HepG2 (cell line): Measurements from ENCODE around the gene CEP68. TPM values are rescaled to one million over a fixed set of nuclear protein-coding genes. Genes with fewer than 3 reads are reported as not detected.

Experiments
- CENPBD1 ChIP-seq: sonication (generic); formaldehyde crosslinking; IDR thresholded peaks from 2 replicates; pipeline ENCODE4 v1.8.0; 2022; ENCODE audit warnings: missing genetic modification reagents, low read depth, mild to moderate bottlenecking, borderline replicate concordance
- NBN ChIP-seq: fragments of 450-650 bp; conservative IDR thresholded peaks from 2 replicates; pipeline ENCODE4 v1.6.1; 2017
- NCOA1 ChIP-seq: sonication (generic); formaldehyde crosslinking; IDR thresholded peaks from 2 replicates; pipeline ENCODE4 v1.9.0; 2021; ENCODE audit warnings: missing genetic modification reagents
- PAF1 ChIP-seq: IDR thresholded peaks from 2 replicates; pipeline ENCODE4 v1.6.1; 2016; ENCODE audit warnings: missing genetic modification reagents, missing compliant biosample characterization
- PATZ1 ChIP-seq: sonication (generic); formaldehyde crosslinking; IDR thresholded peaks from 2 replicates; pipeline ENCODE4 v1.4.0; 2020; ENCODE audit warnings: missing genetic modification reagents
- POGK ChIP-seq: sonication (generic); formaldehyde crosslinking; conservative IDR thresholded peaks from 2 replicates; pipeline ENCODE4 v1.8.0; 2022; ENCODE audit warnings: mild to moderate bottlenecking, moderate library complexity, missing genetic modification reagents
- RCOR2 ChIP-seq: IDR thresholded peaks from 2 replicates; pipeline ENCODE4 v1.6.1; 2016; ENCODE audit warnings: missing biosample characterization, missing genetic modification reagents
- SIX1 ChIP-seq: sonication (generic); formaldehyde crosslinking; IDR thresholded peaks from 2 replicates; pipeline ENCODE4 v1.4.0; 2020; ENCODE audit warnings: missing genetic modification reagents, borderline replicate concordance
- U2AF2 ChIP-seq: fragments of 200-400 bp; formaldehyde crosslinking; IDR thresholded peaks from 2 replicates; pipeline ENCODE4 v1.6.1; 2017; ENCODE audit warnings: low read depth, mild to moderate bottlenecking, low read length
- ZBTB7A ChIP-seq: sonication (generic); formaldehyde crosslinking; IDR thresholded peaks from 2 replicates; pipeline ENCODE4 v1.8.0; 2022; ENCODE audit warnings: mild to moderate bottlenecking, missing genetic modification reagents
- ZBTB7B ChIP-seq: sonication (generic); formaldehyde crosslinking; IDR thresholded peaks from 2 replicates; pipeline ENCODE4 v1.4.0; 2020; ENCODE audit warnings: missing genetic modification reagents
- ZNF318 ChIP-seq: sonication (generic); formaldehyde crosslinking; IDR thresholded peaks from 2 replicates; pipeline ENCODE4 v1.4.0; 2020; ENCODE audit warnings: mild to moderate bottlenecking, missing genetic modification reagents
- ZNF503 ChIP-seq: sonication (generic); formaldehyde crosslinking; IDR thresholded peaks from 2 replicates; pipeline ENCODE4 v1.4.0; 2020; ENCODE audit warnings: missing genetic modification reagents
- ZNF841 ChIP-seq: sonication (generic); formaldehyde crosslinking; IDR thresholded peaks from 2 replicates; pipeline ENCODE4 v1.8.1; 2023; ENCODE audit warnings: missing genetic modification reagents, borderline replicate concordance
- polyA plus RNA-seq, 8 experiments: library from polyadenylated mRNA; depleted of rRNA in 3 of 8; stranded (reverse) in 7 of 8; unstranded in 1 of 8; fragments of >200 nt; fragmentation: Illumina TruSeq in 4 of 8; extraction: Trizol in 4 of 8; gene quantifications; 2 replicates each; pipeline versions ENCODE4 v1.2.1 to v1.2.3, GENCODE V29; 2011 to 2016; ENCODE audit warnings: low read depth in 4 of 8, missing spikeins in 1 of 8, mixed read lengths in 1 of 8; ENCODE audit not compliant: insufficient read depth in 1 of 8
- total RNA-seq, 5 experiments: library from RNA; depleted of rRNA; stranded (reverse); fragments of >200 nt; fragmentation: Illumina TruSeq; extraction: Trizol; gene quantifications; 2 replicates each; pipeline ENCODE4 v1.2.3, GENCODE V29; 2016; ENCODE audit warnings: low read depth in 1 of 5

Gene CEP68
- total and polyA plus RNA-seq, 2 of the 13 experiments (the other 11 are each of a cell fraction or from before 2014, with no cell fraction given), result 5.7 to 9.3 TPM

- no peak for TF ChIP-seq ZNF318 (CRISPR knock-in tag)
- TF ChIP-seq NBN, result no peak
- no peak for TF ChIP-seq NCOA1 (CRISPR knock-in tag)
- no peak for TF ChIP-seq ZNF841 (CRISPR knock-in tag)
- no peak for TF ChIP-seq PAF1 (CRISPR knock-in tag)
- peak; percentile 71; the same call in 1 of the 2 replicates for TF ChIP-seq CENPBD1 (CRISPR knock-in tag)
- 0 out of 2 replicates have a peak, but pooled peaks have one; percentile 19 for TF ChIP-seq ZBTB7A (CRISPR knock-in tag)
- no peak for TF ChIP-seq U2AF2
- 0 out of 2 replicates have a peak, but pooled peaks have one; percentile 29 for TF ChIP-seq POGK (CRISPR knock-in tag)
- no peak for TF ChIP-seq ZNF503 (CRISPR knock-in tag)
- peak; percentile 40; the same call in 1 of the 2 replicates for TF ChIP-seq SIX1 (CRISPR knock-in tag)
- peak; percentile 51; the same call in 1 of the 2 replicates for TF ChIP-seq PATZ1 (CRISPR knock-in tag)
- no peak; the same call in 1 of the 2 replicates for TF ChIP-seq ZBTB7B (CRISPR knock-in tag)
- TF ChIP-seq RCOR2 (CRISPR knock-in tag), result no peak
Measured at GRCh38 chr2:65129826-65130663, 73.8 kb downstream of the CEP68 start, which contains the start of gene RAB1A (continued).
